Fibroblast of lung (primary cell): ENCODE measurements around the gene ZDHHC14. TPM values are rescaled to one million over a fixed set of nuclear protein-coding genes. Genes with fewer than 3 reads are reported as not detected.

Source experiments
- DNase-seq, 2 donors: peaks; one replicate each; pipeline versions ENCODE4 v3.0.0 to v3.0.0-alpha.2; 2010; ENCODE audit warnings: low read depth in 2 of 2
- H2AFZ ChIP-seq: 2 replicates; pipeline ENCODE4 v1.5.1; 2012; ENCODE audit warnings: low read length, control low read depth, inconsistent platforms
- H3K27ac ChIP-seq: 2 replicates; pipeline ENCODE4 v1.5.1; 2011; ENCODE audit warnings: low read length, control low read depth; ENCODE audit not compliant: insufficient read depth
- H3K27me3 ChIP-seq: 2 replicates; pipeline ENCODE4 v1.5.1; 2011; ENCODE audit warnings: mild to moderate bottlenecking, low read length; ENCODE audit not compliant: control insufficient read depth, insufficient read depth
- H3K36me3 ChIP-seq: 2 replicates; pipeline ENCODE4 v1.5.1; 2011; ENCODE audit warnings: low read length; ENCODE audit not compliant: control insufficient read depth, insufficient read depth
- H3K4me1 ChIP-seq: 2 replicates; pipeline ENCODE4 v1.5.1; 2011; ENCODE audit warnings: low read length; ENCODE audit not compliant: control insufficient read depth, insufficient read depth; ENCODE audit errors: extremely low read depth
- H3K4me2 ChIP-seq: 2 replicates; pipeline ENCODE4 v1.5.1; 2011; ENCODE audit warnings: low read length, control low read depth; ENCODE audit not compliant: insufficient read depth; ENCODE audit errors: extremely low read depth
- H3K4me3 ChIP-seq, 4 experiments: fragments of 200-600 bp in 1 of 4; sonication (generic) in 1 of 4; replicated peaks in 1 of 4; 2 replicates each; pipeline ENCODE4 v1.5.1; 2011 to 2016; ENCODE audit warnings: low read length in 4 of 4, low read depth in 3 of 4, mild to moderate bottlenecking in 3 of 4, control low read depth in 2 of 4, inconsistent platforms in 1 of 4, mixed read lengths in 1 of 4; ENCODE audit not compliant: insufficient read depth in 1 of 4; ENCODE audit errors: control extremely low read depth in 1 of 4
- H3K79me2 ChIP-seq: 2 replicates; pipeline ENCODE4 v1.5.1; 2012; ENCODE audit warnings: mild to moderate bottlenecking, low read length, inconsistent platforms; ENCODE audit not compliant: control insufficient read depth, insufficient read depth
- H3K9ac ChIP-seq: 2 replicates; pipeline ENCODE4 v1.5.1; 2011; ENCODE audit warnings: mild to moderate bottlenecking, low read length, control low read depth; ENCODE audit not compliant: insufficient read depth
- H3K9me3 ChIP-seq: 2 replicates; pipeline ENCODE4 v1.5.1; 2012; ENCODE audit warnings: low read depth, low read length; ENCODE audit not compliant: control insufficient read depth, insufficient read depth
- H4K20me1 ChIP-seq: 2 replicates; pipeline ENCODE4 v1.5.1; 2011; ENCODE audit warnings: low read length; ENCODE audit not compliant: control insufficient read depth, insufficient read depth; ENCODE audit errors: extremely low read depth
- CTCF ChIP-seq, 2 donors: IDR thresholded peaks in 1 of 2; conservative IDR thresholded peaks in 1 of 2; 1 replicate in 1 of 2; 2 replicates in 1 of 2; pipeline ENCODE4 v1.5.1; 2011 to 2012; ENCODE audit warnings: low read length in 2 of 2, control low read depth in 1 of 2, inconsistent platforms in 1 of 2, low read depth in 1 of 2, mild to moderate bottlenecking in 1 of 2
- EZH2 ChIP-seq: IDR thresholded peaks from 2 replicates; pipeline ENCODE4 v1.5.1; 2012; ENCODE audit warnings: low read length, control low read depth, mild to moderate bottlenecking; ENCODE audit errors: missing control alignments
- polyA plus RNA-seq, 2 donors: library from polyadenylated mRNA; depleted of rRNA in 1 of 2; stranded (reverse) in 1 of 2; unstranded in 1 of 2; fragments of >200 nt; gene quantifications; 2 replicates each; pipeline ENCODE4 v1.2.1, GENCODE V29; 2011 to 2012; ENCODE audit warnings: missing spikeins in 1 of 2
- total RNA-seq: library from RNA; depleted of rRNA; stranded (reverse); fragments of >200 nt; gene quantifications from 2 replicates; pipeline ENCODE4 v1.2.1, GENCODE V29; 2014

ZDHHC14 gene
- total and polyA plus RNA-seq, 2 donors (not counting 1 experiment from before 2014, with no cell fraction given), result 1.7 to 3.5 TPM

- Histone ChIP-seq H3K27ac (no peak overlapping the region), H2AFZ (no peak overlapping the region), H3K36me3 (no peaks in the 10 kb centered on the region), H4K20me1 (no peaks in the 10 kb centered on the region), H3K27me3 (no peaks in the 10 kb centered on the region), H3K9ac (no peak overlapping the region), H3K9me3 (no peaks in the 10 kb centered on the region), H3K79me2 (no peaks in the 10 kb centered on the region), H3K4me1 (no peaks in the 10 kb centered on the region), H3K4me2 (no peak overlapping the region), H3K4me3 (no peak overlapping the region)
- no peak for DNase-seq
- no peak for TF ChIP-seq CTCF (conservative IDR thresholded peaks at IDR 0.05 in 1 of 2, IDR thresholded peaks at IDR 0.05 in 1 of 2; ENCODE audit: low read depth in 1 of 2, low read length in 2 of 2)
- no peak for TF ChIP-seq EZH2
Measured at GRCh38 chr6:157519255-157520116, 138.5 kb downstream of the ZDHHC14 start.

GRCh38 chr6:157520117-157520406 lies 139.1 kb downstream of the ZDHHC14 start:
- Histone ChIP-seq H3K79me2 (no peaks in the 10 kb centered on the region), H3K9me3 (no peaks in the 10 kb centered on the region), H3K4me3 (no peak overlapping the region), H3K4me1 (no peaks in the 10 kb centered on the region), H3K27ac (no peak overlapping the region), H3K27me3 (no peaks in the 10 kb centered on the region), H3K36me3 (no peaks in the 10 kb centered on the region), H3K9ac (no peak overlapping the region), H3K4me2 (no peak overlapping the region), H2AFZ (no peak overlapping the region), H4K20me1 (no peaks in the 10 kb centered on the region)
- no peak for TF ChIP-seq CTCF (conservative IDR thresholded peaks at IDR 0.05 in 1 of 2, IDR thresholded peaks at IDR 0.05 in 1 of 2; ENCODE audit: low read depth in 1 of 2, low read length in 2 of 2)
- no peak for TF ChIP-seq EZH2
- DNase-seq, result no peak

GRCh38 chr6:157520596-157521361 lies 139.8 kb downstream of the ZDHHC14 start:
- Histone ChIP-seq H3K4me3 (no peak overlapping the region), H3K4me1 (no peaks in the 10 kb centered on the region), H3K9ac (no peak overlapping the region), H4K20me1 (no peaks in the 10 kb centered on the region), H3K9me3 (no peaks in the 10 kb centered on the region), H2AFZ (no peak overlapping the region), H3K4me2 (no peak overlapping the region), H3K27ac (no peak overlapping the region), H3K27me3 (no peaks in the 10 kb centered on the region), H3K36me3 (no peaks in the 10 kb centered on the region), H3K79me2 (no peaks in the 10 kb centered on the region)
- TF ChIP-seq EZH2 (no peak), CTCF (conservative IDR thresholded peaks at IDR 0.05 in 1 of 2, IDR thresholded peaks at IDR 0.05 in 1 of 2; ENCODE audit: low read depth in 1 of 2, low read length in 2 of 2) (no peak)
- no peak for DNase-seq
